Measurements from ENCODE around the gene DCAKD. TPM values are rescaled to one million over a fixed set of nuclear protein-coding genes. Genes with fewer than 3 reads are reported as not detected.

The DCAKD gene
- 31.4 and 91.5 TPM in 2 replicates for total RNA-seq (ENCODE audit: low replicate concordance)

GRCh38 chr17:45051060-45051719 is at the start of gene DCAKD:
TSS of gene DCAKD (minus strand) at chr17:45051632. CDS start at chr17:45034885, 16,747 bp downstream.
- peak within 1 kb of the TSS; percentile 82 for H2AFZ ChIP-seq (replicated peaks)
- H3K27me3 ChIP-seq = no peaks in the 10 kb centered on the region
- Mint-ChIP-seq H3K27me3 (ENCODE audit: insufficient read depth, low read depth) (peaks cover 2% of the 10 kb centered on the region), H3K36me3 (peaks cover 2% of the 10 kb centered on the region), H3K4me3 (peak within 1 kb of the TSS; percentile 90), H3K4me1 (peaks cover 25% of the 10 kb centered on the region), H3K27ac (peak within 1 kb of the TSS; percentile 87), H3K9me3 (no peaks in the 10 kb centered on the region)
- peak within 1 kb of the TSS; percentile 83 for H3K4me3 ChIP-seq
- H3F3A ChIP-seq (ENCODE audit: low read depth) = peaks cover 36% of the 10 kb centered on the region
- peak within 1 kb of the TSS; percentile 70 for H3K9ac ChIP-seq
- peaks cover 3% of the 10 kb centered on the region for H4K20me1 ChIP-seq (ENCODE audit: low read depth)
- no peaks in the 10 kb centered on the region for H3K9me3 ChIP-seq (ENCODE audit: low read depth)
- peak; percentile 99 for DNase-seq (ENCODE audit: low spot score)
- peaks cover 48% of the 10 kb centered on the region for H3K79me2 ChIP-seq (ENCODE audit: low read depth)
- H3K4me1 ChIP-seq = peaks cover 14% of the 10 kb centered on the region
- TF ChIP-seq EZH2 (IDR thresholded peaks at IDR 0.05) = no peak
- no peak for TF ChIP-seq CTCF (IDR thresholded peaks at IDR 0.05)
- no peak for TF ChIP-seq EZH2phosphoT487 (IDR thresholded peaks at IDR 0.05)
- H3K27ac ChIP-seq = peak within 1 kb of the TSS; percentile 93
- H3K4me2 ChIP-seq = peak within 1 kb of the TSS; percentile 96
- H3K36me3 ChIP-seq = no peaks in the 10 kb centered on the region

- peaks cover 7% of the 10 kb centered on the region for H3K36me3 ChIP-seq
- no peak overlapping the region for H3K4me3 Mint-ChIP-seq
- peaks cover 36% of the 10 kb centered on the region for H3K36me3 Mint-ChIP-seq
- no peak overlapping the region for H3K9ac ChIP-seq
- H3K4me3 ChIP-seq = no peak overlapping the region
- H3K4me1 ChIP-seq = no peaks in the 10 kb centered on the region
- H3K4me1 Mint-ChIP-seq = no peaks in the 10 kb centered on the region
- no peaks in the 10 kb centered on the region for H3K79me2 ChIP-seq (ENCODE audit: low read depth)
- H3F3A ChIP-seq (ENCODE audit: low read depth) = peaks cover 3% of the 10 kb centered on the region
- H3K9me3 ChIP-seq (ENCODE audit: low read depth) = no peaks in the 10 kb centered on the region
- no peak overlapping the region for H2AFZ ChIP-seq (replicated peaks)
- H3K27me3 Mint-ChIP-seq (ENCODE audit: insufficient read depth, low read depth) = peaks cover 3% of the 10 kb centered on the region
- no peak overlapping the region for H3K4me2 ChIP-seq
- H3K27me3 ChIP-seq = no peaks in the 10 kb centered on the region
- H3K9me3 Mint-ChIP-seq = no peaks in the 10 kb centered on the region
- peak; percentile 92 for DNase-seq (ENCODE audit: low spot score)
- TF ChIP-seq EZH2phosphoT487 (IDR thresholded peaks at IDR 0.05) (no peak), CTCF (IDR thresholded peaks at IDR 0.05) (peak; percentile 92), EZH2 (IDR thresholded peaks at IDR 0.05) (no peak)
- H3K27ac ChIP-seq = no peak overlapping the region
- H3K27ac Mint-ChIP-seq = no peak overlapping the region
- H4K20me1 ChIP-seq (ENCODE audit: low read depth) = peaks cover 15% of the 10 kb centered on the region
Observed at GRCh38 chr17:45098869-45099616, 47.6 kb upstream of the DCAKD start.

GRCh38 chr17:45098081-45098868 is 46.8 kb upstream of the DCAKD start:
- DNase-seq (ENCODE audit: low spot score) = no peak
- no peak overlapping the region for H3K9ac ChIP-seq
- no peaks in the 10 kb centered on the region for H3K9me3 ChIP-seq (ENCODE audit: low read depth)
- TF ChIP-seq CTCF (IDR thresholded peaks at IDR 0.05) (no peak), EZH2phosphoT487 (IDR thresholded peaks at IDR 0.05) (no peak)
- H3F3A ChIP-seq (ENCODE audit: low read depth) = peaks cover 3% of the 10 kb centered on the region
- no peak overlapping the region for H3K27ac Mint-ChIP-seq
- no peaks in the 10 kb centered on the region for H3K4me1 Mint-ChIP-seq
- no peak overlapping the region for H3K27ac ChIP-seq
- peaks cover 15% of the 10 kb centered on the region for H4K20me1 ChIP-seq (ENCODE audit: low read depth)
- no peak overlapping the region for H2AFZ ChIP-seq (replicated peaks)
- peaks cover 7% of the 10 kb centered on the region for H3K36me3 ChIP-seq
- H3K27me3 ChIP-seq = no peaks in the 10 kb centered on the region
- H3K36me3 Mint-ChIP-seq = peaks cover 34% of the 10 kb centered on the region
- no peak overlapping the region for H3K4me2 ChIP-seq
- H3K4me1 ChIP-seq = no peaks in the 10 kb centered on the region
- H3K27me3 Mint-ChIP-seq (ENCODE audit: insufficient read depth, low read depth) = peaks cover 3% of the 10 kb centered on the region
- no peaks in the 10 kb centered on the region for H3K9me3 Mint-ChIP-seq
- H3K79me2 ChIP-seq (ENCODE audit: low read depth) = no peaks in the 10 kb centered on the region
- H3K4me3 Mint-ChIP-seq = no peak overlapping the region
- H3K4me3 ChIP-seq = no peak overlapping the region
